Measurements from ENCODE around the gene CYS1. TPM values are rescaled to one million over a fixed set of nuclear protein-coding genes. Genes with fewer than 3 reads are reported as not detected.
A peak's percentile ranks its signal among the peaks of the same experiment; 100 is the strongest.

Gene CYS1
- total and polyA plus RNA-seq, 11 donors, result 0.42 to 9.1 (median 2.5) TPM

GRCh38 chr2:10048501-10049171 lies 31.6 kb downstream of the CYS1 start:
- ATAC-seq, result no peak
- Histone ChIP-seq H3K4me3 (peak overlapping the region in 1 of 12 donors; percentile 1), H3K27ac (peak overlapping the region in 7 of 12 donors; percentile 6 to 61 (median 34)), H3K9me3 (no peaks in the 10 kb centered on the region), H3K4me1 (peaks cover 12 to 71% (median 54%) of the 10 kb centered on the region in 12 donors), H3K36me3 (peaks cover 7 to 76% (median 72%) of the 10 kb centered on the region in 9 donors), H3K27me3 (no peaks in the 10 kb centered on the region)
- WGBS, 4 donors, result 48 to 63% (median 58%) methylated on average over 8 to 10 of the region's 10 CpGs
- TF ChIP-seq CTCF (IDR thresholded peaks at IDR 0.05) (peak; percentile 43 to 77 (median 65)), POLR2A (IDR thresholded peaks at IDR 0.05) (no peak)
- intact Hi-C loops (cut with DNase I), result loop anchor here in 9 of 10 donors (1.0 to 10.0 kb wide), 8 partner anchors 61 to 414 kb away; partner anchors contain the start of gene YWHAQ (in 1 of the 9)
- peak in 2 of 5 donors; percentile 19 to 59 for DNase-seq

GRCh38 chr2:10047616-10048500 lies 32.4 kb downstream of the CYS1 start:
- Histone ChIP-seq H3K27ac (peak overlapping the region in 7 of 12 donors; percentile 6 to 97 (median 39)), H3K36me3 (peaks cover 7 to 68% (median 64%) of the 10 kb centered on the region in 9 donors), H3K4me3 (peak overlapping the region in 1 of 12 donors; percentile 1), H3K4me1 (peaks cover 12 to 63% (median 48%) of the 10 kb centered on the region in 12 donors), H3K9me3 (no peaks in the 10 kb centered on the region), H3K27me3 (no peaks in the 10 kb centered on the region)
- WGBS, 4 donors, result 80 to 82% (median 82%) methylated on average over 15 of the region's 15 CpGs
- TF ChIP-seq POLR2A (IDR thresholded peaks at IDR 0.05) (no peak), CTCF (IDR thresholded peaks at IDR 0.05) (no peak)
- intact Hi-C loops (cut with DNase I), result loop anchor here in 9 of 10 donors (1.0 to 10.0 kb wide), 8 partner anchors 61 to 413 kb away; partner anchors contain the start of gene YWHAQ (in 1 of the 9)
- DNase-seq, result peak in 2 of 5 donors; percentile 24 to 25
- no peak for ATAC-seq

- no peak for ATAC-seq
- H3K27ac ChIP-seq, result peak overlapping the region in 4 of 12 donors; percentile 1 to 97 (median 51)
- H3K36me3 ChIP-seq, result peaks cover 6 to 59% (median 55%) of the 10 kb centered on the region in 9 donors
- TF ChIP-seq CTCF (IDR thresholded peaks at IDR 0.05) (no peak), POLR2A (IDR thresholded peaks at IDR 0.05) (no peak)
- no peaks in the 10 kb centered on the region for H3K9me3 ChIP-seq
- H3K27me3 ChIP-seq, result no peaks in the 10 kb centered on the region
- peak overlapping the region in 1 of 12 donors; percentile 6 for H3K4me3 ChIP-seq
- 41 to 53% (median 46%) methylated on average over 7 of the region's 7 CpGs for WGBS, 4 donors
- peaks cover 12 to 66% (median 53%) of the 10 kb centered on the region in 12 donors for H3K4me1 ChIP-seq
- DNase-seq, result peak in 2 of 5 donors; percentile 3 to 8
- intact Hi-C loops (cut with DNase I), result loop anchor here in 7 of 10 donors (5.0 to 10.0 kb wide), 5 partner anchors 60 to 412 kb away; partner anchors contain the start of gene YWHAQ (in 1 of the 7)
Observed at GRCh38 chr2:10046931-10047330, 33.3 kb downstream of the CYS1 start.
